Parietal lobe (tissue), 2 donors: ENCODE data around the gene TLCD5. TPM values are rescaled to one million over a fixed set of nuclear protein-coding genes. Genes with fewer than 3 reads are reported as not detected.

Experiments
- small RNA-seq: library from RNA; depleted of rRNA; stranded (forward); fragments of <200 nt; gene quantifications from one replicate; pipeline ENCODE3, GENCODE V24; 2014; ENCODE audit warnings: low replicate concordance
- total RNA-seq: library from RNA; depleted of rRNA; stranded (reverse); fragments of >200 nt; gene quantifications from one replicate; pipeline ENCODE4 v1.2.3, GENCODE V29; 2014

Gene TLCD5
- total RNA-seq: 21.6 TPM

GRCh38 chr11:120324932-120325810, at the start of gene TLCD5:
TSS of gene TLCD5 (plus strand) at chr11:120325299. CDS start at chr11:120327442, 2,143 bp downstream.

DNA sequence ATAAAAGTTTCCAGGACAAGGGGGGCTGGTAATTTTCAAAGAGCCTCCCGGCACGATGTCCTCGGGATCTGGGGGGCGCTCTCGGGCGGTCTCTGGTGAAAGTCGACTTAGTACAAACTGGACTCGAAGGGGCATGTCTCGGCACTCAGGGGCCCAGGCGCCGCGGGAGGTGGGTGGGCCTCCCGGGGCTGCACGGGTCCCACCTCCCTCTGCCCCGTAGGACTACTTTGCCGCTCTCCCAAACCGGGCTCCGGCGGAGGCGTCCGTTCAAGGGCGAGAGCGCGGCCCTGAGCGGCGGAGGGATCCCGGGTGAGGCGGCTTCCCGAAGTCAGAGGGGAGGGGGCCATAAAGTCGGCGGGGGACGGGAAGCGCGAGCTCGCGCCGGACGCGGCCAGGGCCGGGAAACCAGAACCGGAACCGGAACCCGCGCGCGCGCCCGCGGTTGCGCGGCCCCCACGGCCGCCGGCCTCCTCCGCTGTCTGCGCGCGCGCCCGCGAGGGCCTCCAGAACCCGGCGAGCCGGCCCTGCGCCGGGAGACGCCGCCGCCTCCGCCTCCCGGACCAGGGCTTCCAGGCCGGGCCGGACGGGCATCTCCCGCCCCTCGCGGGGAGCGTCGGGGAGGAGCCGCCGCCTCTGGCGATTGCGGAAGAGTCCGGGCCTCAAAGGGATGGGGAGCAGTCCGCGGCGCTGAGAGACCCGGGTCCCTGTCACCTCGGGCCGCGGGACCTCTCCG, 11.0 kb downstream of the TLCD5 start, which contains the start of gene ARHGEF12:
Gene ARHGEF12 (plus strand): TSS at position 506 of the 733 bp plus-strand sequence. CDS start 831 bp downstream, outside the sequence.

Small RNA genes lying within 50 kb of the gene (small RNA-seq; reads per million reads assigned to genes)
- gene RF00100: 445 reads per million, percentile 97 among the genes with 10 or more reads in this experiment

Other genes with a start within 250 kb of the TLCD5 start
- not detected for gene TRIM29, start 187.2 kb upstream of the TLCD5 start, total RNA-seq
- gene OAF, start 114.3 kb upstream of the TLCD5 start, total RNA-seq: 1.9 TPM
- gene POU2F3, start 85.2 kb upstream of the TLCD5 start, total RNA-seq: not detected
- gene ARHGEF12, start 11.1 kb downstream of the TLCD5 start, total RNA-seq: 310 TPM
- gene GRIK4, start 186.4 kb downstream of the TLCD5 start, total RNA-seq: 5.3 TPM